GM23248 (cell line): ENCODE results near the gene LHCGR. TPM values are rescaled to one million over a fixed set of nuclear protein-coding genes. Genes with fewer than 3 reads are reported as not detected.
A peak's percentile ranks its signal among the peaks of the same experiment; 100 is the strongest.

ENCODE experiments used
- DNase-seq: peaks from one replicate; pipeline ENCODE4 v3.0.0-alpha.2; 2015
- H2AFZ ChIP-seq: fragments of 200-600 bp; sonication (generic); 2 replicates; pipeline ENCODE4 v1.6.1; 2016; ENCODE audit warnings: antibody characterized with exemption
- H3F3A ChIP-seq: fragments of 200-600 bp; sonication (generic); 2 replicates; pipeline ENCODE4 v1.6.1; 2016; ENCODE audit warnings: mild to moderate bottlenecking, antibody characterized with exemption, mixed run types; ENCODE audit not compliant: insufficient read depth
- H3K27ac ChIP-seq: fragments of 200-600 bp; sonication (generic); 2 replicates; pipeline ENCODE4 v1.5.1; 2016; ENCODE audit warnings: mild to moderate bottlenecking
- H3K27me3 ChIP-seq: fragments of 200-600 bp; sonication (generic); replicated peaks from 2 replicates; pipeline ENCODE4 v1.6.1; 2016; ENCODE audit warnings: mild to moderate bottlenecking; ENCODE audit not compliant: insufficient read depth
- H3K36me3 ChIP-seq: fragments of 200-600 bp; sonication (generic); 2 replicates; pipeline ENCODE4 v1.6.1; 2016; ENCODE audit warnings: low read depth, mild to moderate bottlenecking
- H3K4me1 ChIP-seq: fragments of 200-600 bp; sonication (generic); 2 replicates; pipeline ENCODE4 v1.6.1; 2016; ENCODE audit warnings: mild to moderate bottlenecking; ENCODE audit not compliant: insufficient read depth
- H3K4me2 ChIP-seq: fragments of 200-600 bp; sonication (generic); one replicate; pipeline ENCODE4 v1.6.1; 2016; ENCODE audit warnings: mild to moderate bottlenecking; ENCODE audit not compliant: unreplicated experiment
- H3K4me3 ChIP-seq: fragments of 200-600 bp; sonication (generic); 2 replicates; pipeline ENCODE4 v1.5.1; 2016; ENCODE audit warnings: mild to moderate bottlenecking
- H3K79me2 ChIP-seq: fragments of 200-600 bp; sonication (generic); 2 replicates; pipeline ENCODE4 v1.6.1; 2016; ENCODE audit warnings: mild to moderate bottlenecking; ENCODE audit not compliant: insufficient read depth
- H3K9ac ChIP-seq: fragments of 200-600 bp; sonication (generic); 2 replicates; pipeline ENCODE4 v1.6.1; 2016; ENCODE audit warnings: mild to moderate bottlenecking
- H3K9me2 ChIP-seq: fragments of 200-600 bp; sonication (generic); 2 replicates; pipeline ENCODE4 v1.6.1; 2016; ENCODE audit warnings: mixed run types, mild to moderate bottlenecking, moderate library complexity; ENCODE audit not compliant: insufficient read depth
- H3K9me3 ChIP-seq: fragments of 200-600 bp; sonication (generic); one replicate; pipeline ENCODE4 v1.6.1; 2017; ENCODE audit warnings: low read depth
- H4K20me1 ChIP-seq: fragments of 200-600 bp; sonication (generic); 2 replicates; pipeline ENCODE4 v1.6.0; 2016; ENCODE audit not compliant: insufficient read depth
- EZH2 ChIP-seq: fragments of 200-600 bp; sonication (generic); IDR thresholded peaks from 2 replicates; pipeline ENCODE4 v1.6.1; 2018; ENCODE audit warnings: antibody characterized with exemption, mild to moderate bottlenecking; ENCODE audit not compliant: insufficient read depth, poor library complexity, severe bottlenecking
- EZH2phosphoT487 ChIP-seq: fragments of 200-600 bp; sonication (generic); IDR thresholded peaks from 2 replicates; pipeline ENCODE4 v1.6.1; 2018; ENCODE audit warnings: antibody characterized with exemption, moderate library complexity, mild to moderate bottlenecking, low read depth; ENCODE audit not compliant: insufficient read depth
- WGBS, 2 experiments: methylation state at CpG; one replicate each; pipeline ENCODE4 v1.1.6; 2015 to 2017; ENCODE audit warnings: low lambda C conversion rate in 2 of 2, low coverage in 1 of 2; ENCODE audit errors: missing lambda C conversion rate in 2 of 2; 5-methylcytosine and 5-hydroxymethylcytosine counted together
- in situ Hi-C: fragments of 300-500 bp; cut with MboI; formaldehyde crosslinking; loops from 2 replicates; pipeline ENCODE4 v1.15.0; 2020
- polyA plus RNA-seq: library from polyadenylated mRNA; unstranded; fragments of >200 nt; fragmentation: Nextera tagmentation; extraction: Ambion mirVana; gene quantifications from 2 replicates; pipeline ENCODE4 v1.2.1, GENCODE V29; 2016
- total RNA-seq: library from RNA; depleted of rRNA; stranded (reverse); fragments of >200 nt; shearing (Covaris generic); gene quantifications from 2 replicates; pipeline ENCODE4 v1.2.3, GENCODE V29; 2014

LHCGR gene
- total and polyA plus RNA-seq, 2 experiments from 2014 or later: not detected

GRCh38 chr2:48728295-48728694 is 27.2 kb downstream of the LHCGR start:
- H3K4me1 ChIP-seq: peaks cover 9% of the 10 kb centered on the region
- H3K27me3 ChIP-seq: no peaks in the 10 kb centered on the region
- no peak overlapping the region for H2AFZ ChIP-seq
- H3K9me2 ChIP-seq: no peaks in the 10 kb centered on the region
- no peak overlapping the region for H3K9ac ChIP-seq
- no peak overlapping the region for H3K4me2 ChIP-seq
- no peaks in the 10 kb centered on the region for H3K36me3 ChIP-seq
- no peak for DNase-seq
- H3F3A ChIP-seq: peaks cover 8% of the 10 kb centered on the region
- no peaks in the 10 kb centered on the region for H3K79me2 ChIP-seq
- no peak overlapping the region for H3K4me3 ChIP-seq
- in situ Hi-C loops: no loop called here
- no peak for TF ChIP-seq EZH2
- no peak for TF ChIP-seq EZH2phosphoT487
- H3K9me3 ChIP-seq: no peaks in the 10 kb centered on the region
- WGBS, 2 experiments: 96 to 98% methylated on average over 2 of the region's 2 CpGs
- no peak overlapping the region for H3K27ac ChIP-seq
- no peaks in the 10 kb centered on the region for H4K20me1 ChIP-seq

- Histone ChIP-seq H3K27ac (no peak overlapping the region), H2AFZ (no peak overlapping the region), H3K79me2 (no peaks in the 10 kb centered on the region), H3K4me2 (no peak overlapping the region), H3K9me2 (no peaks in the 10 kb centered on the region), H3K9ac (no peak overlapping the region), H3K36me3 (no peaks in the 10 kb centered on the region), H4K20me1 (no peaks in the 10 kb centered on the region), H3K9me3 (no peaks in the 10 kb centered on the region), H3K27me3 (no peaks in the 10 kb centered on the region), H3K4me3 (no peak overlapping the region), H3F3A (peaks cover 13% of the 10 kb centered on the region), H3K4me1 (peaks cover 13% of the 10 kb centered on the region)
- no peak for TF ChIP-seq EZH2phosphoT487
- no peak for TF ChIP-seq EZH2
- in situ Hi-C loops: no loop called here
- DNase-seq: no peak
- 24 to 36% methylated on average over 2 of the region's 2 CpGs for WGBS, 2 experiments
Measured at GRCh38 chr2:48727560-48727959, 28.0 kb downstream of the LHCGR start.

- no peaks in the 10 kb centered on the region for H3K79me2 ChIP-seq
- WGBS, 2 experiments: 96 to 97% methylated on average over 7 of the region's 7 CpGs
- in situ Hi-C loops: no loop called here
- no peaks in the 10 kb centered on the region for H3K36me3 ChIP-seq
- H3K9me2 ChIP-seq: no peaks in the 10 kb centered on the region
- peaks cover 28% of the 10 kb centered on the region for H3F3A ChIP-seq
- H3K4me1 ChIP-seq: peaks cover 26% of the 10 kb centered on the region
- no peak overlapping the region for H3K27ac ChIP-seq
- DNase-seq: no peak
- H3K4me3 ChIP-seq: no peak overlapping the region
- no peaks in the 10 kb centered on the region for H3K9me3 ChIP-seq
- H3K4me2 ChIP-seq: no peak overlapping the region
- no peaks in the 10 kb centered on the region for H3K27me3 ChIP-seq
- TF ChIP-seq EZH2 (no peak), EZH2phosphoT487 (no peak)
- H2AFZ ChIP-seq: no peak overlapping the region
- no peaks in the 10 kb centered on the region for H4K20me1 ChIP-seq
- no peak overlapping the region for H3K9ac ChIP-seq
Measured at GRCh38 chr2:48725696-48726494, 29.6 kb downstream of the LHCGR start.

- DNase-seq: peak; percentile 26
- Histone ChIP-seq H3K36me3 (no peaks in the 10 kb centered on the region), H4K20me1 (no peaks in the 10 kb centered on the region), H3K4me2 (peak overlapping the region; percentile 29), H3K4me1 (peaks cover 26% of the 10 kb centered on the region), H3F3A (peaks cover 28% of the 10 kb centered on the region), H3K79me2 (no peaks in the 10 kb centered on the region), H3K9ac (no peak overlapping the region), H3K4me3 (no peak overlapping the region), H3K9me2 (no peaks in the 10 kb centered on the region), H2AFZ (no peak overlapping the region), H3K27me3 (no peaks in the 10 kb centered on the region), H3K27ac (no peak overlapping the region), H3K9me3 (no peaks in the 10 kb centered on the region)
- WGBS, 2 experiments: 63 to 66% methylated on average over 2 of the region's 2 CpGs
- in situ Hi-C loops: no loop called here
- TF ChIP-seq EZH2: no peak
- TF ChIP-seq EZH2phosphoT487: no peak
Measured at GRCh38 chr2:48724278-48724677, 31.2 kb downstream of the LHCGR start.

GRCh38 chr2:48723129-48723528 is 32.4 kb downstream of the LHCGR start:
- Histone ChIP-seq H3K27me3 (no peaks in the 10 kb centered on the region), H3K4me1 (peaks cover 27% of the 10 kb centered on the region), H3F3A (peaks cover 28% of the 10 kb centered on the region), H3K4me3 (peak overlapping the region; percentile 21), H3K9me3 (no peaks in the 10 kb centered on the region), H3K36me3 (no peaks in the 10 kb centered on the region), H3K4me2 (peak overlapping the region; percentile 61), H3K79me2 (no peaks in the 10 kb centered on the region), H2AFZ (peak overlapping the region; percentile 8), H3K27ac (peak overlapping the region; percentile 88), H3K9me2 (no peaks in the 10 kb centered on the region), H4K20me1 (no peaks in the 10 kb centered on the region), H3K9ac (peak overlapping the region; percentile 60)
- in situ Hi-C loops: no loop called here
- DNase-seq: peak; percentile 96
- TF ChIP-seq EZH2phosphoT487: peak; percentile 76
- TF ChIP-seq EZH2: no peak
